ENCODE measurements around the gene TIPARP. TPM values are rescaled to one million over a fixed set of nuclear protein-coding genes. Genes with fewer than 3 reads are reported as not detected.

The TIPARP gene
- total RNA-seq, 1 experiment from 2014 or later = 22.1 TPM

GRCh38 chr3:156687023-156687422, 12.6 kb downstream of the TIPARP start:
- no peaks in the 10 kb centered on the region for H3K36me3 ChIP-seq (ENCODE audit: control insufficient read depth, insufficient read depth, low read length)
- in situ Hi-C loops (cut with HindIII; ENCODE audit: low pct_unique_long_range_greater_than_20kb, low sequenced_read_pairs) = no loop called here

GRCh38 chr3:156688632-156689452, 14.5 kb downstream of the TIPARP start:
- ATAC-seq (no peak), DNase-seq (ENCODE audit: low read depth, low spot score) (no peak)
- ChIA-PET CTCF (no interaction called here), POLR2A (interaction anchor here (0.6 kb wide), 1 partner anchor 777 kb away, joined by 4 read pairs; no protein-coding TSS in a partner anchor)
- no TSS peak for BruUV-seq (replicated peaks)
- TF ChIP-seq TCF7L2 (IDR thresholded peaks at IDR 0.05; ENCODE audit: low read depth, low read length) (no peak), SIN3A (IDR thresholded peaks at IDR 0.05; ENCODE audit: borderline replicate concordance, insufficient read depth, low read depth, low read length) (no peak), CTCF (IDR thresholded peaks at IDR 0.05) (no peak), REST (IDR thresholded peaks at IDR 0.05; ENCODE audit: insufficient read depth in 1 of 2, low read depth in 2 of 2, low read length in 1 of 2) (no peak), POLR2AphosphoS5 (IDR thresholded peaks at IDR 0.05; ENCODE audit: low read depth, low read length) (no peak)
- H3K9me3 ChIP-seq (ENCODE audit: control insufficient read depth, insufficient read depth, low read depth, low read length) = no peaks in the 10 kb centered on the region
- H3K4me3 ChIP-seq (ENCODE audit: low read depth in 2 of 2, low read length in 2 of 2) = no peak overlapping the region
- in situ Hi-C loops (cut with HindIII; ENCODE audit: low pct_unique_long_range_greater_than_20kb, low sequenced_read_pairs) (no loop called here), intact Hi-C loops (cut with micrococcal nuclease; ENCODE audit: unreplicated experiment) (no loop called here)
- H3K27me3 ChIP-seq (ENCODE audit: control insufficient read depth, insufficient read depth, low read length) = no peaks in the 10 kb centered on the region
- H3K27ac ChIP-seq (ENCODE audit: low read length) = no peak overlapping the region
- H3K4me1 ChIP-seq (ENCODE audit: control insufficient read depth, insufficient read depth, low read length) = peaks cover 56% of the 10 kb centered on the region
- no peaks in the 10 kb centered on the region for H3K36me3 ChIP-seq (ENCODE audit: control insufficient read depth, insufficient read depth, low read length)

More at GRCh38 chr3:156687023-156687422, 12.6 kb downstream of the TIPARP start:
- DNase-seq (ENCODE audit: low read depth, low spot score) (no peak), ATAC-seq (no peak)
- POLR2A ChIA-PET = no interaction called here
- H3K4me3 ChIP-seq (ENCODE audit: low read depth in 2 of 2, low read length in 2 of 2) = no peak overlapping the region
- H3K27me3 ChIP-seq (ENCODE audit: control insufficient read depth, insufficient read depth, low read length) = no peaks in the 10 kb centered on the region
- BruUV-seq (replicated peaks) = no TSS peak
- H3K4me1 ChIP-seq (ENCODE audit: control insufficient read depth, insufficient read depth, low read length) = peaks cover 53% of the 10 kb centered on the region
- peak overlapping the region; percentile 20; the same call in 1 of the 2 replicates for H3K27ac ChIP-seq (ENCODE audit: low read length)
- intact Hi-C loops (cut with micrococcal nuclease; ENCODE audit: unreplicated experiment) = no loop called here
- H3K9me3 ChIP-seq (ENCODE audit: control insufficient read depth, insufficient read depth, low read depth, low read length) = no peaks in the 10 kb centered on the region
- CTCF ChIA-PET = no interaction called here
- no peak for TF ChIP-seq TCF7L2 (IDR thresholded peaks at IDR 0.05; ENCODE audit: low read depth, low read length)
- TF ChIP-seq CTCF (IDR thresholded peaks at IDR 0.05) = no peak
- no peak for TF ChIP-seq SIN3A (IDR thresholded peaks at IDR 0.05; ENCODE audit: borderline replicate concordance, insufficient read depth, low read depth, low read length)
- TF ChIP-seq REST (IDR thresholded peaks at IDR 0.05; ENCODE audit: insufficient read depth in 1 of 2, low read depth in 2 of 2, low read length in 1 of 2) = no peak
- TF ChIP-seq POLR2AphosphoS5 (IDR thresholded peaks at IDR 0.05; ENCODE audit: low read depth, low read length) = no peak
